GM19238 (cell line): ENCODE results near the gene C10orf88.
"Not testable (repeated sequence)": the region's sequence is repeated elsewhere in the genome, so short reads cannot be mapped to it uniquely, and the experiment has no call there.

Experiments used
- DNase-seq: peaks from one replicate; pipeline ENCODE4 v3.0.0; 2011; ENCODE audit warnings: low spot score; ENCODE audit not compliant: insufficient read length

Gene C10orf88

GRCh38 chr10:122966879-122967278 lies 12.9 kb upstream of the C10orf88 start:
- no peak for DNase-seq

- no peak for DNase-seq
Observed at GRCh38 chr10:122962405-122962804, 8.4 kb upstream of the C10orf88 start.

GRCh38 chr10:122957474-122957873 lies 3.4 kb upstream of the C10orf88 start:
- no peak for DNase-seq

- DNase-seq: no peak
Observed at GRCh38 chr10:122955892-122956291, 1.9 kb upstream of the C10orf88 start.

GRCh38 chr10:122954731-122955050 lies 664 bp upstream of the C10orf88 start:
- no peak for DNase-seq

GRCh38 chr10:122949296-122949695 lies 4.7 kb downstream of the C10orf88 start:
- DNase-seq: no peak

GRCh38 chr10:122939856-122940543 lies 14.0 kb downstream of the C10orf88 start:
- DNase-seq: no peak

- DNase-seq: no peak
Observed at GRCh38 chr10:122939133-122939855, 14.7 kb downstream of the C10orf88 start.

- no peak for DNase-seq
Observed at GRCh38 chr10:122931088-122931906, 22.7 kb downstream of the C10orf88 start.

- DNase-seq: no peak
Observed at GRCh38 chr10:122930140-122930539, 23.9 kb downstream of the C10orf88 start.

GRCh38 chr10:122915700-122916099 lies 38.3 kb downstream of the C10orf88 start:
- no peak for DNase-seq

GRCh38 chr10:122911889-122912484 lies 42.0 kb downstream of the C10orf88 start:
- DNase-seq: peak; percentile 4

GRCh38 chr10:122910310-122910709 lies 43.7 kb downstream of the C10orf88 start, which contains the start of gene FAM24A:
TSS of gene FAM24A (plus strand) at chr10:122910610. CDS start at chr10:122911635, 1,025 bp downstream.
- no peak for DNase-seq

GRCh38 chr10:122903861-122904260 lies 50.2 kb downstream of the C10orf88 start:
- not testable (repeated sequence) for DNase-seq

GRCh38 chr10:122894261-122894944 lies 59.6 kb downstream of the C10orf88 start:
- DNase-seq: no peak

GRCh38 chr10:122884166-122884565 lies 69.9 kb downstream of the C10orf88 start:
- no peak for DNase-seq

- DNase-seq: no peak
Observed at GRCh38 chr10:122882766-122883165, 71.3 kb downstream of the C10orf88 start.
